Astrocyte (in vitro differentiated cells and primary cell): ENCODE measurements around the gene EDN3. TPM values are rescaled to one million over a fixed set of nuclear protein-coding genes. Genes with fewer than 3 reads are reported as not detected.

Experiments used
- DNase-seq: peaks from one replicate; pipeline ENCODE4 v3.0.0-alpha.2; 2010; ENCODE audit warnings: low read depth
- FAIRE-seq: peaks from 2 replicates; lab custom pipeline; 2011; peaks lifted over from hg19 to GRCh38; lab: Jason Lieb, UNC
- H2AFZ ChIP-seq: 2 replicates; pipeline ENCODE4 v1.6.0; 2012; ENCODE audit warnings: low read depth, low read length, inconsistent platforms
- H3K27ac ChIP-seq: 2 replicates; pipeline ENCODE4 v1.5.1; 2011; ENCODE audit warnings: low read depth, low read length, inconsistent platforms
- H3K27me3 ChIP-seq: 2 replicates; pipeline ENCODE4 v1.6.0; 2011; ENCODE audit warnings: low read length, inconsistent platforms; ENCODE audit not compliant: insufficient read depth
- H3K36me3 ChIP-seq: 2 replicates; pipeline ENCODE4 v1.5.1; 2011; ENCODE audit warnings: low read length, inconsistent platforms; ENCODE audit not compliant: insufficient read depth
- H3K4me1 ChIP-seq: 2 replicates; pipeline ENCODE4 v1.5.1; 2011; ENCODE audit warnings: low read length, inconsistent platforms; ENCODE audit not compliant: insufficient read depth
- H3K4me2 ChIP-seq: 2 replicates; pipeline ENCODE4 v1.6.0; 2012; ENCODE audit warnings: low read length, inconsistent platforms
- H3K4me3 ChIP-seq: 2 replicates; pipeline ENCODE4 v1.5.1; 2011; ENCODE audit warnings: low read depth, mild to moderate bottlenecking, low read length, inconsistent platforms; ENCODE audit not compliant: insufficient read depth
- H3K79me2 ChIP-seq: 2 replicates; pipeline ENCODE4 v1.6.0; 2012; ENCODE audit warnings: mild to moderate bottlenecking, low read length, inconsistent platforms; ENCODE audit not compliant: insufficient read depth
- H3K9ac ChIP-seq: 2 replicates; pipeline ENCODE4 v1.6.0; 2012; ENCODE audit warnings: mild to moderate bottlenecking, low read length, inconsistent platforms
- H3K9me3 ChIP-seq: 2 replicates; pipeline ENCODE4 v1.5.1; 2012; ENCODE audit warnings: low read depth, mild to moderate bottlenecking, low read length, inconsistent platforms; ENCODE audit not compliant: insufficient read depth
- H4K20me1 ChIP-seq: 2 replicates; pipeline ENCODE4 v1.6.0; 2012; ENCODE audit warnings: low read length, inconsistent platforms; ENCODE audit not compliant: insufficient read depth
- H3K27ac Mint-ChIP-seq: one replicate; pipeline ENCODE4 v1.8.0; 2021; ENCODE audit warnings: mild to moderate bottlenecking, mixed read lengths; ENCODE audit not compliant: unreplicated experiment
- H3K27me3 Mint-ChIP-seq: one replicate; pipeline ENCODE4 v1.8.0; 2021; ENCODE audit warnings: low read depth, mixed read lengths; ENCODE audit not compliant: unreplicated experiment
- H3K36me3 Mint-ChIP-seq: one replicate; pipeline ENCODE4 v1.8.0; 2021; ENCODE audit warnings: low read depth, mixed read lengths; ENCODE audit not compliant: unreplicated experiment
- H3K4me1 Mint-ChIP-seq: one replicate; pipeline ENCODE4 v1.8.0; 2021; ENCODE audit warnings: low read depth, mixed read lengths; ENCODE audit not compliant: unreplicated experiment
- H3K4me3 Mint-ChIP-seq: one replicate; pipeline ENCODE4 v1.8.0; 2021; ENCODE audit warnings: mild to moderate bottlenecking, moderate library complexity, mixed read lengths; ENCODE audit not compliant: unreplicated experiment
- H3K9me3 Mint-ChIP-seq: one replicate; pipeline ENCODE4 v1.8.0; 2021; ENCODE audit warnings: mild to moderate bottlenecking, mixed read lengths; ENCODE audit not compliant: unreplicated experiment
- EZH2 ChIP-seq: IDR thresholded peaks from 2 replicates; pipeline ENCODE4 v1.6.1; 2012; ENCODE audit warnings: mild to moderate bottlenecking, low read length, inconsistent platforms; ENCODE audit not compliant: insufficient read depth
- total RNA-seq: library from RNA; stranded (reverse); gene quantifications from 2 replicates; pipeline ENCODE4 v1.2.1, GENCODE V29; 2021
- TF ChIP-seq, protein P1 (sequence below): IDR thresholded peaks from 2 replicates; pipeline ENCODE4 v1.5.1; 2011; ENCODE audit warnings: low read depth, mild to moderate bottlenecking, inconsistent platforms, low read length, moderate library complexity; ENCODE audit not compliant: insufficient read depth

EDN3 gene
- total RNA-seq, 1 donor from 2014 or later: not detected

DNA sequence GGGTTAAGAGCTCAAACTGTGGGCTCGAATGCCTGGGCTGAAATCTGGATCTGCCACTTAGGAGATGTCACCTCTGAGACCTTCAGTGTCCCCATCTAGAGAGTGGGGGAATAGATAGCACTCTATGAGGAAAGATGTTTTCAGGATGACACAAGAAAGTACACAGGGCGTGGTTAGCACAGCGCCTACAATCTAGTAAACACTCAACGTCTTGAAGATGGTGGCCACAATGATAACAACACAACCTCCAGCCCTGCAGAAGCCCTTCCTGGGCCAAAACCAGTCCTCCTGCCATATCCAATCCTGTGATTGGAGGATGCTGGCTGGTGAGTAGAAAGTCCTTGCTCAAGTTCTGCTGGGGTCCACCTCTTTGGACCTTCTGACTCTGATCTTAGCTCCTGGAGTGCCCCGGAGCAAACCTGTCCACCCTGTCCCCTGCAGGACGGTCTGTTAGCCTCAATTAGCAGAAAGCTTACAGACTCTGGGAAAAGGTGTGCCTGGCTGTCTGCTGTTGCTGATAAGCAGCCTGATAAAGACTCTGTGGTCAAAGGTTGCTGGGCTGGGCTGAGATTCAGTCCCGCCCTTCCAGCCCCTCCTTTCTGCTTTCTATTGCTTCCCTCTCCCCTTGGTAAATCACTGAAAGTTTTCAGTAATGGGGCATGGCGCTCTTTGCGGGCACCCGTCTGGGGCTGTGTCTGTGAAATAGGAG is 8.2 kb downstream of the EDN3 start:
- DNase-seq (no peak), FAIRE-seq (no peak)
- H3K9me3 ChIP-seq: peaks cover 10% of the 10 kb centered on the region
- H3K9ac ChIP-seq: no peak overlapping the region
- H3K27ac ChIP-seq: no peak overlapping the region
- Mint-ChIP-seq H3K27ac (no peak overlapping the region), H3K4me1 (no peaks in the 10 kb centered on the region), H3K36me3 (no peaks in the 10 kb centered on the region), H3K4me3 (no peak overlapping the region), H3K27me3 (peaks cover 47% of the 10 kb centered on the region), H3K9me3 (peaks cover 7% of the 10 kb centered on the region)
- no peaks in the 10 kb centered on the region for H3K79me2 ChIP-seq
- no peaks in the 10 kb centered on the region for H3K27me3 ChIP-seq
- no peak overlapping the region for H3K4me3 ChIP-seq
- no peak overlapping the region for H3K4me2 ChIP-seq
- no peaks in the 10 kb centered on the region for H3K36me3 ChIP-seq
- no peak overlapping the region for H2AFZ ChIP-seq
- TF ChIP-seq, protein P1, sequence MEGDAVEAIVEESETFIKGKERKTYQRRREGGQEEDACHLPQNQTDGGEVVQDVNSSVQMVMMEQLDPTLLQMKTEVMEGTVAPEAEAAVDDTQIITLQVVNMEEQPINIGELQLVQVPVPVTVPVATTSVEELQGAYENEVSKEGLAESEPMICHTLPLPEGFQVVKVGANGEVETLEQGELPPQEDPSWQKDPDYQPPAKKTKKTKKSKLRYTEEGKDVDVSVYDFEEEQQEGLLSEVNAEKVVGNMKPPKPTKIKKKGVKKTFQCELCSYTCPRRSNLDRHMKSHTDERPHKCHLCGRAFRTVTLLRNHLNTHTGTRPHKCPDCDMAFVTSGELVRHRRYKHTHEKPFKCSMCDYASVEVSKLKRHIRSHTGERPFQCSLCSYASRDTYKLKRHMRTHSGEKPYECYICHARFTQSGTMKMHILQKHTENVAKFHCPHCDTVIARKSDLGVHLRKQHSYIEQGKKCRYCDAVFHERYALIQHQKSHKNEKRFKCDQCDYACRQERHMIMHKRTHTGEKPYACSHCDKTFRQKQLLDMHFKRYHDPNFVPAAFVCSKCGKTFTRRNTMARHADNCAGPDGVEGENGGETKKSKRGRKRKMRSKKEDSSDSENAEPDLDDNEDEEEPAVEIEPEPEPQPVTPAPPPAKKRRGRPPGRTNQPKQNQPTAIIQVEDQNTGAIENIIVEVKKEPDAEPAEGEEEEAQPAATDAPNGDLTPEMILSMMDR: no peak
- TF ChIP-seq EZH2: no peak
- no peaks in the 10 kb centered on the region for H4K20me1 ChIP-seq
- H3K4me1 ChIP-seq: no peaks in the 10 kb centered on the region

DNA sequence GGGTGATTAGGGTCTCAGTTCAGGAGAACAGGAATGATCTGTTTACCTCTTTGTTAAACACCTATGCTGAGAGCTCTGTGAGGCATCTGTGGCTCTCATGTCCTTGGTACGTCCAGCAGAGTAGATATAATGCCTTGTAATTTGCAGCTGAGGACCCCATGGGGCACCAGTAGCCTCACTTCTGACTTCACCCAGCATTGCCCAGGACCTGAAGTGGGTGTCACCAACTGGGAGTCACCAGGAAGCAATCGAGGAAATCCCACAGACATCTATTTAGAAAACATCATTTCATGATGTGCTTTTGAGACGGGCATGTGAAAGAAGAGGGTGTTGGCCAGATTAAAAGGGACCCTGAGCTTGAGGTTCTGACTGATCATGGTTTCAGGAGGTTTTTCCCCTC is 8.8 kb downstream of the EDN3 start:
- H3K9me3 ChIP-seq: peaks cover 10% of the 10 kb centered on the region

More for the DNA sequence above, 8.8 kb downstream of the EDN3 start:
- H3K36me3 ChIP-seq: no peaks in the 10 kb centered on the region
- no peaks in the 10 kb centered on the region for H3K4me1 ChIP-seq
- DNase-seq (no peak), FAIRE-seq (no peak)
- no peak overlapping the region for H3K27ac Mint-ChIP-seq
- no peak overlapping the region for H3K4me3 ChIP-seq
- no peak for TF ChIP-seq EZH2
- TF ChIP-seq, protein P1: no peak
- H3K4me2 ChIP-seq: no peak overlapping the region
- H3K36me3 Mint-ChIP-seq: no peaks in the 10 kb centered on the region
- peaks cover 41% of the 10 kb centered on the region for H3K27me3 Mint-ChIP-seq
- H3K9ac ChIP-seq: no peak overlapping the region
- no peak overlapping the region for H3K27ac ChIP-seq
- no peaks in the 10 kb centered on the region for H3K27me3 ChIP-seq
- H3K9me3 Mint-ChIP-seq: peaks cover 8% of the 10 kb centered on the region
- H4K20me1 ChIP-seq: no peaks in the 10 kb centered on the region
- H3K79me2 ChIP-seq: no peaks in the 10 kb centered on the region
- no peaks in the 10 kb centered on the region for H3K4me1 Mint-ChIP-seq
- no peak overlapping the region for H3K4me3 Mint-ChIP-seq
- no peak overlapping the region for H2AFZ ChIP-seq
